HG03378 (cell line): ENCODE data around the gene SYF2.

Experiments used
- ATAC-seq: cut with Tn5 transposase; IDR thresholded peaks from one replicate; pipeline ENCODE4 v1.9.1; 2021; ENCODE audit warnings: mild to moderate bottlenecking, moderate library complexity; ENCODE audit not compliant: unreplicated experiment

SYF2 gene

DNA sequence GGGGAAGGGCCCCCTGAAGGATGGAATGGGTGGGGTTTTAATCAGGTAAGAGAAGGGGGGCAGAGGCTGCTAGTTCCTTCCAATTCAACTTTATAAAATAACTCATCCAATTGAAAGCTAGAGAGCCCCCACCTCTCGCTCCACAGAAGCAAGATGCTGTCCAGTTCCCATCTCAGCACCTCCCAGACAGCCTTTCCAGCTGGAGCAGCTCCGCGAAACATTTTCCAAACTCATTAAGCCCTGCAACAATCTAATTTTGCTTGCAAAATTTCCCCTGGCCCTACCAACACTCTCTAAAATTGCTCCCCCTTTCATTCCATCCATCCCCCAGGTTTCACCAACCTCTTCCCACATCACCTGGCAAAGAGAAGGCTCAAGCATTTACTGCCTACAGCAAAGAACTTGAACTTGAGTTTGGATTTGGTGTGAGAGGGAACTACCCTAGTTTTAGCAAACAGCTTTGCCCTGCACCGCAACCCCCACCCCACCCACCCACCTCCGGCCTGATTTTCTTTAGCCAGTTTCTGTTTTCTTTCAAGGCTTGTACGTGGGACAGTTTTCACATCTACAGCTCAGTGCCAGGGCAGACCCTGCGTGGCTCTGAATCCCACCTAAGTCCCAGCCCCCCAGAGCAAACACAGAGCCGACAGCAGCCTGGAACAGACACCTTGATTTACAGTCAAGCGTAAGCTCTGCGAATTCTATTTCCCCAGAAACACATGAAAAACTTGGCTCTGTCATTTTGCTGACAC, 46.7 kb downstream of the SYF2 start:
- ATAC-seq: no peak

DNA sequence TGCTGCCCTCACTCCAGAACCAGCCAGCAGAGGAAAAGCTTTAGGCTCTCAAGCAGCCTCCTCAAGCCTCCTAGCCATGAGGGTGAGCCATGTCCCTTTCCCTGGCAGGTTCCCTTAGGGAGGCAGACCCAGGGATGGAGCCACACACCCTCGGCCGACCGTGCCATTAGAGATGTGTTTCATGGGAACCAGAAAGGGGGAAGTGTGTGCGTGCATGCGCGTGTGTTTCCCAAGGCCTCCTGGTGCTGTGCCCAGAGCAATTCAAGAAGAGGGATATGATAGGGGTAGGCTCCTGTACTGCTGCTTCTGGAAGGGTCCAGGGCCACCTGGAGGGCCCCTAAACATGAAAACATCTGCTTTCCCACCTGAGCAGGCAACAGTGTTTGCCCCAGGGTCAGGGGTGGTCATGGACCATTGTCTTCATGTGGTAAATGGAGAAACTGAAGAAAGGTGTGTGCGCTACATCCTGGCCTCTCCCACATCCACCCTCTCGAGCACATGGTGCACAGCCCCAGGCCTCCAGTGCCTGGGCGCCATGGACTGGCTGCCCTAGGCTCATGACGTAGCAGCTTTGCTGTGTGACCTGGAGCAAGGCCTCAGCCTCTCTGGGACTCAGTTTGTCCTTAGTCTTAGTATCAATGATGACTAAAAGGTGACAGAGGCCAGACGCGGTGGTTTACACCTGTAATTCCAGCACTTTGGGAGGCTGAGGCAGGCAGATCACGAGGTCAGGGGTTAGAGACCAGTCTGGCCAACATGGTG, 48.1 kb downstream of the SYF2 start:
- no peak for ATAC-seq

DNA sequence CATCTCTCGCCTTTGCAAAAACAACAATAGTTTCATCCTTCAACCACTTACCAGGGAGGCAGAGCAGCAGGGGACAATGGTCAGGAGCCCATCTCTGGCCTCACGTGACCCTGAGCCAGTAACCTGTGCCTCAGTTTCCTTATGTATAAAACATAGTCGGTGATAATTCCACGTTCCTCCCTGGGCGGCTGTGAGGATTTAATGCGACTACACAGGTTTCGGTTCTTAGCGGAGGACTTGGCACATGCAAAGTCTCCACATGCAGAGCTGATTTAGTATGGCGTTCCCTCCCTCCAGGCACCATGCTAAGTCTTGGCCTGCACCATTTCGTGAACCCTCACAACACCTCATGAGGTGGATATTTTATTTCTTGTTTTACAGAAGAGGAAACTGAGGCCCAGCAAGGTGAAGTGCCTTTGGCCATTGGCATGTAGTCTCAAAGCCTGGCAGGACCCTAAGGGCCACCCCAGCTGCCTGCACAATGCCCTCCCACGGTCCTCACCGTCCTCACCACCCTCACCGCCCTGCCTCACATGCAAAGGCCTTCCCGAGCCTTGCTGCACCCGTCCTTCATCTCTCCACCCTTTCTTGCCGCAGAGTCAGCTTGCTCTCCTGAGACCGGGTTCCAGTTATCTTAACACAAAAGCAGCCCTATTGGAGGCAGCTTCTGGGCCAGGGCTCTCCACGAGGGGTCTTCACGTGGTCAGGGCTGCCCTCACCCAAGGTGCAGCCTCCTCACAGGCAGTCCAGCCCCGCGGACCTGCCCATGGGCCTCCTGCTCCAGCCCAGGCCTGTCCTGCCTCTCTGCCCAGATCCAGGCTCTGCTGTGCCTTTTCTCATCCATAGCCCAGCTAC, 48.9 kb downstream of the SYF2 start:
- ATAC-seq: no peak

DNA sequence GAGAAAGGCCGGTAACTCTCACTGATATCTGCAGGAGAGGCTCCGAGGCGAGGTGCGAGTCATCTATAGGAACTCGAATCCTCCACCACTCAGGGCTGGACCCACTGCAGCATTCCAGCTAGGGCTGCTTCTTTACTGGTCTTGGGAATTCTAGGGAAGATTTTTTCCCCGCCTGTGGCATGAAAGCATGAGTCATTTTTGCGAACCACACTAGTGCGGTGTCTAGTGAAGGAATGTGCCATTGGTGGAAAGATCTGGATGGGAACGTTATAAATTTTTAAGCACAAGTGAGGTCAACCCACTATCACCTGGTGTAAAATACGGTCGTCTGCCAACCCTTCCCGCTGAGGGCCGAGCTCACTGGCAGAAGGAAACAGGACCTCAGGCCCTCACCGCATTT, 49.7 kb downstream of the SYF2 start:
- no peak for ATAC-seq

DNA sequence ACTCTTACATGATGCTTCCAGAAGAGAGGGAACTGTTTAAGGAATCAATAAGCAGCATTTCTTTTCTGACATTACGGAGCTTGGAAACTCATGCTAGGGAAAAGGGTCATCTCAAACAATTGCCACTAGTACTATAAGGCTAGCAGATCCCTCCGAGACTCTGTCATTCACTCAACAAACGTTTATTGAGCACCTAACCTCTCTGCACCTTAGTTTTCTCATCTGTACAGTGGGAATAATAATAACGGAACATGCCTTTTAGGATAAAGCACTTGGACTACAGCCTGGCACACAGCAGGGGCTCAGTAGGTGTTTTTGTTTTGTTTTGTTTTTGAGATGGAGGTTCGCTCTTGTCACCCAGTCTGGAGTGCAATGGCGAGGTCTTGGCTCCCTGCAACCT, 51.3 kb downstream of the SYF2 start:
- no peak for ATAC-seq

DNA sequence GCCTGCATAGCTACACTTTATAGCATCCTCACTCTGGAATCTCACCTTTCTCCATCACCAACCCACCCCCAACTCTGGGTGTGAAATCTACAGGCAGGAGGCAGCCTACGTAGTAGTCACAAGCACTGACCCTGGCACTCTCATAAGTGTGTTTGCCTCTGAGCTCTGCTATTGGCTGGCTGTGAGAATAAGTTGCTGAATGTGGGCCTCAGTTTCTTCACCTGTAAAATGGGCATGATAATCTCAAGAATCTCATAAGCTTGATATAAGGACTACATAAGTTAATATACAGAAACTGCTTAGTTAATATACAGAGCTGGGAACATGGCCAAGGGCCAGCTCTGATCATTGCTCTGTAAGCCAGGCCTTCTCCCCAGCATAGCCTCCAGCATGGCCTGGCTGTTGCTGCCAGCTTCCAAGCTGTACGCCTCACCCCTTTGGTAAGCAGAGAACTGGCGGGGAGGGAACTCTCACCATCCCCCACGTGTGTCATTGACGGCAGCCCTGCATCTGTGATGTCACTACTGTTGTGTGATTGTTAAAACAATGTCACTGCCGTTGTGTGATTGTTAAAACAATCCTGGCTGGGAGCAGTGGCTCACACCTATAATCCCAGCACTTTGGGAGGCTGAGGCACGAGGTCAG, 53.3 kb downstream of the SYF2 start:
- no peak for ATAC-seq

DNA sequence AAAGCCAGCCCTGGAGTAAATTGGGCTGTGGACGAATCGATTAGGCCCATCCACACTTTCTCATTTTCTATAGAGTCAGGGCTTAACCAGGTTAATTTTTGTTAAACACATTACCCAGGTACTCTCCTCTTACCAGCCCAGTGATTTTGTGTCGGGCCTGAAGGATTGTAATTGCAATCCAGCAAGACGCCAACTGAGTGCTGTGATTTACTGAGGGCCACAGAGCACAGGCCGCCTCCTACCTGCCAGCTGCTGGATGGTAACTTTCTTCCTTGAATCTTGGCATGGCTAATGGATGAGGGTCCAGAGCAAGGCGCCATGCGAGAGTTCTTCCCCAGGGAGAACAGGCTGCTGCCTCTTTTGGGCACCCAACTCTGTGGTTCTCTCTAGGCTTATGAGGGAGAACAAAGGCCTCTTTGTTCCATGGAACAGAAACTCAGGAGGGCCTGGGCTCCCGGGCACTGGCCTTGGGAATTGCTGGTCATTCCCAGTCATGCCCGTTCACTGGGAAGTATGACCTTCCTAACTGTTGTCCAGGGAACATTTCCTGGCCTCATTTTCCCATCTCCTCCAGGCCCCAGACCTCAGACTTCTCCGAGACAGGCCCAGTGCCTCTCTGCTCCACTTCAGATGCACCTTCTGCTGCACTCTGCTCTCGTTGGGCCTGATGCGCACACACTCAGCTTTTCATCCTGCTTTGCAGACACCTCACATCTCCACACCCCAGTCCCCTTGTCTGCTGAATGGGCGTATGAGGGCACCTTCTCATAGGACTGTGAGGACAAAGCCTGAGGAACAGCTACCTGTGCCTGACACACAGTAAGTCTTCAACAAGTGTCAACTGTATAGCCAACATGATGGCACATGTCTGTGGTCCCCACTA, 57.3 kb downstream of the SYF2 start:
- no peak for ATAC-seq

DNA sequence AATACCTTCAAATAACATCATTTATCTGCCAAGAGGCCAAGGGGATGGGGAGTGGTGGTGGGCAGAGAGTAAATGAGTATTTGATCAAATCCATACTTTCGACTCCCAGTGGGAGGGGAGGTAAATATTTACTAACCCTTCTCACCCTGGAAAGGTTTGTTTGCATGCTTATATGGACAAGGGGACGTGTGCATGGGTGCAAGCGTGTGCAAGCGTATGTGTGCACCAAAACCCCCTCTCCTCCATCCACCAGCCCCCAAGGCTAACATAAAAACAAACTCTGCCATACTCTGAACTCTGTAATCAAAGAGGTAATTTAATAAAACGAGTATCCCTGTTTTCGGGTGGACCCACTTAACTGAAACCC, 58.0 kb downstream of the SYF2 start:
- no peak for ATAC-seq

DNA sequence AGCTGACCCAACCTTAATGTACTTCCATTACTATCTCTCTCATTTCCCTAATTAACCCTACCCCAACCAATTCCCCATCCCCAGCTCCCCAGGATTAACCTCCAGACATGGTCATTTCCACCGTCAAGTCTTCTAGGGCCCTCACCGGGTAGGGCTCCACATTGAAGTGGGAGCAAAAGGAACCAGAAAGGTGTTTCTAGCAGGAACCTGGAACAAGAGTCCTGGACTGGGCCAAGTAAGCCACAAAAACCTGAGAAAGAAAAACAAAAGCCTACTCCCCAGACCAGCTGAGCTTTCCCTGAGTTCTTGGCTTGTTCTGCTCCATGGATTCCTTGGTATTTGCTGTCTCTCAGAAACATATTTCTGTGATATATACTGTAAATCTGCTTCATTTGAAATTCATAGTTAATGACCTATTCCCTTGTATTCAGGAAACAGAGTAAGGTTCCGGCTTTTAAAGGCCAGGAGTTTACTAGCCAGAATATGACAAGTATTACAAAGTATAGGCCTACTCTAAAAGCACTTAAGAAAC, 58.4 kb downstream of the SYF2 start:
- ATAC-seq: no peak
